Suprapubic skin (tissue), 2 donors: ENCODE results near the gene DSCAM.

Source experiments
- EP300 ChIP-seq: sonication (generic); formaldehyde crosslinking; IDR thresholded peaks from one replicate; pipeline ENCODE4 v1.6.1; 2017; ENCODE audit warnings: antibody characterized with exemption
- POLR2A ChIP-seq, 2 donors: fragments of 450-650 bp; IDR thresholded peaks; one replicate each; pipeline ENCODE4 v1.6.1; 2017; ENCODE audit warnings: antibody characterized with exemption in 2 of 2, mild to moderate bottlenecking in 2 of 2, moderate library complexity in 2 of 2

- TF ChIP-seq POLR2A (IDR thresholded peaks at IDR 0.05) (no peak), EP300 (no peak)
These were observed 611.4 kb downstream of the DSCAM start for GRCh38 chr21:40235528-40235927.
